KMS-11 (cell line): ENCODE data around the gene DECR2.

Experiments
- H2AFZ ChIP-seq: fragments of 200-600 bp; sonication (generic); 2 replicates; pipeline ENCODE4 v1.6.1; 2016; ENCODE audit warnings: antibody characterized with exemption, mixed run types, low read depth
- H3K27ac ChIP-seq: fragments of 200-600 bp; sonication (generic); 2 replicates; pipeline ENCODE4 v1.6.1; 2016; ENCODE audit warnings: mild to moderate bottlenecking, mixed run types
- H3K27me3 ChIP-seq: fragments of 200-600 bp; sonication (generic); 2 replicates; pipeline ENCODE4 v1.6.1; 2017; ENCODE audit warnings: mild to moderate bottlenecking, low read depth, mixed run types, moderate library complexity; ENCODE audit not compliant: insufficient read depth
- H3K36me3 ChIP-seq: fragments of 200-600 bp; sonication (generic); 2 replicates; pipeline ENCODE4 v1.6.1; 2017; ENCODE audit warnings: mild to moderate bottlenecking, mixed run types; ENCODE audit not compliant: insufficient read depth
- H3K4me1 ChIP-seq: fragments of 200-600 bp; sonication (generic); 2 replicates; pipeline ENCODE4 v1.6.1; 2016; ENCODE audit warnings: mild to moderate bottlenecking, low read depth, mixed run types; ENCODE audit not compliant: poor library complexity, severe bottlenecking
- H3K4me2 ChIP-seq: fragments of 200-600 bp; sonication (generic); 2 replicates; pipeline ENCODE4 v1.7.0; 2016; ENCODE audit warnings: mild to moderate bottlenecking, mixed run types
- H3K4me3 ChIP-seq: fragments of 200-600 bp; sonication (generic); IDR thresholded peaks from 2 replicates; pipeline ENCODE4 v1.6.1; 2017; ENCODE audit warnings: low read depth, low read length, mixed read lengths; ENCODE audit not compliant: insufficient read depth
- H3K79me2 ChIP-seq: fragments of 200-600 bp; sonication (generic); 2 replicates; pipeline ENCODE4 v1.6.1; 2016; ENCODE audit warnings: low read depth, mixed run types; ENCODE audit not compliant: insufficient read depth
- H3K9ac ChIP-seq: fragments of 200-600 bp; sonication (generic); 2 replicates; pipeline ENCODE4 v1.6.1; 2016; ENCODE audit warnings: mild to moderate bottlenecking, mixed run types
- H4K20me1 ChIP-seq: fragments of 200-600 bp; sonication (generic); 2 replicates; pipeline ENCODE4 v1.6.1; 2016; ENCODE audit warnings: mild to moderate bottlenecking, mixed run types; ENCODE audit not compliant: insufficient read depth
- TF ChIP-seq, protein P1 (sequence below): fragments of 200-600 bp; sonication (generic); conservative IDR thresholded peaks from 2 replicates; pipeline ENCODE4 v1.6.1; 2017; ENCODE audit warnings: low read depth, mild to moderate bottlenecking, antibody characterized with exemption, low read length, moderate library complexity, mixed read lengths

DECR2 gene

DNA sequence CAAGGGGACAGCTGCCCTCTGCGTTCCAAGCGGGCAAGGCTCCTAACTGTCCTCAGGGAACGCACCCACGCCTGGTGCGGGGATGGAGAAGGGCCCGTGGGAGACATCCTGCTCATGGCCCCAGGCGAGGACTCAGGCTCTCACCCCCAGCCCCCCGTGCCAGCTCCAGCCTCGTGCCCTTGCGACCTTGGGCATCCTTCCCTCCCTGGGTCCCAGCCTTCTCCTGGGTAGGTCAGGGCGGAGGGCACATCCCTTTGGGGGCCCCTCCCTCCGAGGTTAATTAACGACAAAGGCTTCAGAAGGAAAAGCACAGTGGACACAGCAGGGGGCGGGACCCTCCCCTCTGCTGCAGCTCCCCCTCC is 22.9 kb upstream of the DECR2 start:
- TF ChIP-seq, protein P1, sequence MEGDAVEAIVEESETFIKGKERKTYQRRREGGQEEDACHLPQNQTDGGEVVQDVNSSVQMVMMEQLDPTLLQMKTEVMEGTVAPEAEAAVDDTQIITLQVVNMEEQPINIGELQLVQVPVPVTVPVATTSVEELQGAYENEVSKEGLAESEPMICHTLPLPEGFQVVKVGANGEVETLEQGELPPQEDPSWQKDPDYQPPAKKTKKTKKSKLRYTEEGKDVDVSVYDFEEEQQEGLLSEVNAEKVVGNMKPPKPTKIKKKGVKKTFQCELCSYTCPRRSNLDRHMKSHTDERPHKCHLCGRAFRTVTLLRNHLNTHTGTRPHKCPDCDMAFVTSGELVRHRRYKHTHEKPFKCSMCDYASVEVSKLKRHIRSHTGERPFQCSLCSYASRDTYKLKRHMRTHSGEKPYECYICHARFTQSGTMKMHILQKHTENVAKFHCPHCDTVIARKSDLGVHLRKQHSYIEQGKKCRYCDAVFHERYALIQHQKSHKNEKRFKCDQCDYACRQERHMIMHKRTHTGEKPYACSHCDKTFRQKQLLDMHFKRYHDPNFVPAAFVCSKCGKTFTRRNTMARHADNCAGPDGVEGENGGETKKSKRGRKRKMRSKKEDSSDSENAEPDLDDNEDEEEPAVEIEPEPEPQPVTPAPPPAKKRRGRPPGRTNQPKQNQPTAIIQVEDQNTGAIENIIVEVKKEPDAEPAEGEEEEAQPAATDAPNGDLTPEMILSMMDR: no peak
- Histone ChIP-seq H3K79me2 (no peaks in the 10 kb centered on the region; the same call in 1 of the 2 replicates), H3K36me3 (no peaks in the 10 kb centered on the region), H3K9ac (no peak overlapping the region), H3K27me3 (no peaks in the 10 kb centered on the region), H3K4me1 (peaks cover 15% of the 10 kb centered on the region), H2AFZ (no peak overlapping the region), H3K27ac (no peak overlapping the region), H3K4me3 (no peak overlapping the region), H3K4me2 (no peak overlapping the region), H4K20me1 (no peaks in the 10 kb centered on the region)

DNA sequence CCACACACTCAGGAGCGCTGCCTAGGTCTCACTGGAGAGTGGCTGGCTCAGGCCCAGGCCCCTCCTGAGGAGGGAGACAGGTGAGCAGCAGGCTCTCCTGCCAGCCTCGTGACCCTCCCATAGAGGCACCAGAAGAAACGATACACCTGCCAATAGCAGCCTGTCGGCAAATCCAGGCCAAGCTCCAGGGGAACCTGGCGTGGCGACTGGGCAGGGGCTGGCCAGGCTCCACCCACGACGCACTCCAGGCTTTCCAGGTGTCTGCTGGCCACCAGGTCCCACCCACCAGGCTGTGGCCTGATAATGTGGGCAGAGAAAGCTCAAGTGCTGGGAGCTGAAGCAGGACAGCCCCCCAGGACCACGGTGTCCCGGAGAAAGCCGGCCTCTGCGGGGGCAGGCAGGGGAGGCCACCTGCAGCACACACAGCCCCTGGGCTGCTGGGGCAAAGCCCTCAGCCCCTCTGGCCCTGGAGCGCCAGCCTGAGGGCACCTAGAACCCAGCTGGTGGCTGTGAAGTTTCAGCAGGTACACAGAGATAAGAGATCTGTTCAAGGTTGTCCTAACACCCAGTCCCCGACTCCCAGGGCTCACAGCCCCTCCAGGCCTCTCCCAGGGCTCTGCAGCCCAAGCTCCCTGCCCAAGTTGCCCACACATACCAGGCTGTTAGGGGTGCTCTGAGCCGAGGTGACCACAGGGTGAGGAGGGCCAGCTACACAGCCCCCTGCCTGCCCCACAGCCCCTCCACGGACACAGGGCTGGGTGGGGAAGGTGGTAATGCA is 22.3 kb upstream of the DECR2 start:
- H3K27me3 ChIP-seq: no peaks in the 10 kb centered on the region
- TF ChIP-seq, protein P1: no peak
- H3K36me3 ChIP-seq: no peaks in the 10 kb centered on the region
- H2AFZ ChIP-seq: no peak overlapping the region
- H3K4me2 ChIP-seq: no peak overlapping the region
- H3K9ac ChIP-seq: no peak overlapping the region
- H3K27ac ChIP-seq: no peak overlapping the region
- H3K79me2 ChIP-seq: no peaks in the 10 kb centered on the region; the same call in 1 of the 2 replicates
- H3K4me3 ChIP-seq: no peak overlapping the region
- no peaks in the 10 kb centered on the region for H4K20me1 ChIP-seq
- H3K4me1 ChIP-seq: peaks cover 15% of the 10 kb centered on the region

DNA sequence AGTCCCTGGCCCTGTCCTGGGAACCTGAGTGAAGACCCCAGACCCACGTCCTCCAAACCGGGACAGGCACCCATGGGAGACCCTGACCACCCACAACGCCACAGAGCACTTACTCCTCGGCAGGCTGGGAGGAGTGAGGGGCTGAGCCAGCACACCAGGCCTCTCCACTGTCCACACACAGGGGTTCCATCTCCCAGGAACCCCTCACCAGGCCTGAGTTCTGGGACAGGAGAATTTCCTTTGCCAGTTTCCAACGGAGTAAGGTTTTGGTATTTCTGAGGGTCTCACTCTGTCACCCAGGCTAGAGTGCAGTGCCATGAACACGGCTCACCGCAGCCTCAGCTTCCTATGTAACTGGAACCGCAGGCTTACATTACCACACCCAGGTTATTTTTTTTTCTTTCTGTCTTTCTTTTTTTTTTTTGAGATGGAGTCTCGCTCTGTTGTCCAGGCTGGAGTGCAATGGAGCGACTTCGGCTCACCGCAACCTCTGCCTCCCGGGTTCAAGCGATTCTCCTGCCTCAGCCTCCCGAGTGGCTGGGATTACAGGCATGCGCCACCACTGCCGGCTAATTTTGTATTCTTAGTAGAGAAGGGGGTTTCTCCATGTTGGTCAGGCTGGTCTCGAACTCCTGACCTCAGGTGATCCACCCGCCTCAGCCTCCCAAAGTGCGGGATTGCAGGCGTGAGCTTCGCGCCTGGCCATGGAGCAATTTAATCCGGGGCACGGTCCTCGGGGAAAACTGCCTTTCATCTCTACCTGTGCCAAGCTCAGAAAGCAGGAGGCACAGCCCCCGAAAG is 21.5 kb upstream of the DECR2 start:
- H3K4me1 ChIP-seq: peaks cover 15% of the 10 kb centered on the region
- H3K4me3 ChIP-seq: no peak overlapping the region
- H2AFZ ChIP-seq: no peak overlapping the region
- H3K4me2 ChIP-seq: peak overlapping the region; percentile 83; the same call in 1 of the 2 replicates
- no peaks in the 10 kb centered on the region for H3K36me3 ChIP-seq
- H3K27me3 ChIP-seq: no peaks in the 10 kb centered on the region
- no peak overlapping the region for H3K27ac ChIP-seq
- no peaks in the 10 kb centered on the region for H4K20me1 ChIP-seq
- TF ChIP-seq, protein P1: no peak
- H3K9ac ChIP-seq: no peak overlapping the region
- H3K79me2 ChIP-seq: no peaks in the 10 kb centered on the region; the same call in 1 of the 2 replicates

DNA sequence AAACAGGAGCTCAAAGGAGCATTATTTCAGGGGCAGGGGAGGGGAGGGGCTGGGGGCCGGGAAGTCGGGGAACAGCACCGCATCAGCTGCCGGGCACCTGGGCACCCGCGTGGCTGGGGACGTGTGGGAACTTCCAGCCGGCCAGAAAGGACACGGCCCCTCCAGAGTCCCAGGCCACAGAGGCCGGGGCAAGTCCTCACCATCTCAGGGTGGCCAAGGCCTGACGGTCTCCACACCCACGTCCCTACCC is 21.0 kb upstream of the DECR2 start:
- no peak overlapping the region for H2AFZ ChIP-seq
- H3K27me3 ChIP-seq: no peaks in the 10 kb centered on the region
- no peak overlapping the region; the same call in 1 of the 2 replicates for H3K9ac ChIP-seq
- H3K4me1 ChIP-seq: peaks cover 17% of the 10 kb centered on the region
- no peak overlapping the region for H3K27ac ChIP-seq
- H3K79me2 ChIP-seq: no peaks in the 10 kb centered on the region; the same call in 1 of the 2 replicates
- H3K36me3 ChIP-seq: no peaks in the 10 kb centered on the region
- no peak overlapping the region for H3K4me3 ChIP-seq
- H4K20me1 ChIP-seq: no peaks in the 10 kb centered on the region
- H3K4me2 ChIP-seq: peak overlapping the region; percentile 83
- TF ChIP-seq, protein P1: no peak
